ENCODE data around the gene TNXB. TPM values are rescaled to one million over a fixed set of nuclear protein-coding genes. Genes with fewer than 3 reads are reported as not detected.
A peak's percentile ranks its signal among the peaks of the same experiment; 100 is the strongest.

TNXB gene
- total and polyA plus RNA-seq, 2 donors (not counting 1 experiment from before 2014, with no cell fraction given): 8.1 to 63.9 TPM

- TF ChIP-seq, protein P1, sequence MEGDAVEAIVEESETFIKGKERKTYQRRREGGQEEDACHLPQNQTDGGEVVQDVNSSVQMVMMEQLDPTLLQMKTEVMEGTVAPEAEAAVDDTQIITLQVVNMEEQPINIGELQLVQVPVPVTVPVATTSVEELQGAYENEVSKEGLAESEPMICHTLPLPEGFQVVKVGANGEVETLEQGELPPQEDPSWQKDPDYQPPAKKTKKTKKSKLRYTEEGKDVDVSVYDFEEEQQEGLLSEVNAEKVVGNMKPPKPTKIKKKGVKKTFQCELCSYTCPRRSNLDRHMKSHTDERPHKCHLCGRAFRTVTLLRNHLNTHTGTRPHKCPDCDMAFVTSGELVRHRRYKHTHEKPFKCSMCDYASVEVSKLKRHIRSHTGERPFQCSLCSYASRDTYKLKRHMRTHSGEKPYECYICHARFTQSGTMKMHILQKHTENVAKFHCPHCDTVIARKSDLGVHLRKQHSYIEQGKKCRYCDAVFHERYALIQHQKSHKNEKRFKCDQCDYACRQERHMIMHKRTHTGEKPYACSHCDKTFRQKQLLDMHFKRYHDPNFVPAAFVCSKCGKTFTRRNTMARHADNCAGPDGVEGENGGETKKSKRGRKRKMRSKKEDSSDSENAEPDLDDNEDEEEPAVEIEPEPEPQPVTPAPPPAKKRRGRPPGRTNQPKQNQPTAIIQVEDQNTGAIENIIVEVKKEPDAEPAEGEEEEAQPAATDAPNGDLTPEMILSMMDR (conservative IDR thresholded peaks at IDR 0.05 in 1 of 2, IDR thresholded peaks at IDR 0.05 in 1 of 2; ENCODE audit: low read depth in 1 of 2, low read length in 2 of 2): no peak
- TF ChIP-seq EZH2 (IDR thresholded peaks at IDR 0.05; ENCODE audit: low read length, missing control alignments): no peak
- Histone ChIP-seq H3K79me2 (ENCODE audit: control insufficient read depth, insufficient read depth, low read length) (no peaks in the 10 kb centered on the region), H3K4me1 (ENCODE audit: control insufficient read depth, extremely low read depth, insufficient read depth, low read length) (peaks cover 34% of the 10 kb centered on the region)
Observed at GRCh38 chr6:32081168-32081990, 27.8 kb downstream of the TNXB start.

DNA sequence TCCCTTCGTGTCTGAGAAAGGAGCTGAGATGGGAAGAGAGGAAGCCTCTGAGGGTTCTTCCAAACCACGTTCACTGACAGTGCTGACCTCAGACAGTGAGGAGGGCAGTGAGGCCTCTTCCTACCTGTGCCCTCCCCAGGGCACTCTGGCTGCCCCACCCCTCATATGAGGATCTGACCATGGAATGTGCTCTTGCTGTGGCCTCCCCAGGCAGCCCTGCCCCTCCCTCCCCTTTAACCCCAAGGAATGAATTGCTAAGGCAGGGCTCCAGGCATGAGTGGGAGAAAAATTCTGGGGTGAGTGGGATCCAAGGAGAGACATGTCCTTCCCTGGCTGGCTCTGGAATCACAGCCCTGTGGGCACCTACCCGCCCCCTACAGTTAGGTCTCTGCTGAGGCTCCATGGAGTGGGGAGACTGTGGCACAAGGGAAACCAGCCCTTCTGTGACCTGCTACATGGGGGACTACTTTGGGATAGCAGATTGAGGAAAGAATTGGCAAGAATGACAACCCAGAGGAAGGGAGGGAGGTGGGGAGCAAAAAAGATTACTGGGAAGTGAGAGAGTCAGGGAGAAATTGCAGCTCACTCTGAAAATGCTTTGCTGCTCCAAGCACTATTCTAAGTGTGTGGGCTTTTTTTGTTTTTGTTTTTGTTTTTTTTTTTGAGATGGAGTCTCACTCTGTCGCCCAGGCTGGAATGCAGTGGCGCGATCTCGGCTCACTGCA lies 29.4 kb downstream of the TNXB start:
- Histone ChIP-seq H3K4me1 (ENCODE audit: control insufficient read depth, extremely low read depth, insufficient read depth, low read length) (peaks cover 38% of the 10 kb centered on the region), H3K36me3 (ENCODE audit: control insufficient read depth, insufficient read depth, low read length) (no peaks in the 10 kb centered on the region), H3K9ac (ENCODE audit: insufficient read depth, low read length) (no peak overlapping the region), H3K27ac (ENCODE audit: insufficient read depth, low read length) (no peak overlapping the region), H3K27me3 (ENCODE audit: control insufficient read depth, insufficient read depth, low read length) (no peaks in the 10 kb centered on the region), H3K79me2 (ENCODE audit: control insufficient read depth, insufficient read depth, low read length) (no peaks in the 10 kb centered on the region), H3K4me3 (replicated peaks in 1 of 4; ENCODE audit: control extremely low read depth in 1 of 4, insufficient read depth in 1 of 4, low read depth in 3 of 4, low read length in 4 of 4) (no peak overlapping the region), H3K9me3 (ENCODE audit: control insufficient read depth, insufficient read depth, low read depth, low read length) (no peaks in the 10 kb centered on the region), H4K20me1 (ENCODE audit: control insufficient read depth, extremely low read depth, insufficient read depth, low read length) (no peaks in the 10 kb centered on the region), H2AFZ (ENCODE audit: low read length) (no peak overlapping the region), H3K4me2 (ENCODE audit: extremely low read depth, insufficient read depth, low read length) (no peak overlapping the region)
- DNase-seq (ENCODE audit: low read depth in 2 of 2): no peak
- no peak for TF ChIP-seq EZH2 (IDR thresholded peaks at IDR 0.05; ENCODE audit: low read length, missing control alignments)
- TF ChIP-seq, protein P1 (conservative IDR thresholded peaks at IDR 0.05 in 1 of 2, IDR thresholded peaks at IDR 0.05 in 1 of 2; ENCODE audit: low read depth in 1 of 2, low read length in 2 of 2): no peak

More at GRCh38 chr6:32081168-32081990, 27.8 kb downstream of the TNXB start:
- no peaks in the 10 kb centered on the region for H3K9me3 ChIP-seq (ENCODE audit: control insufficient read depth, insufficient read depth, low read depth, low read length)
- peak overlapping the region; percentile 89 for H3K27ac ChIP-seq (ENCODE audit: insufficient read depth, low read length)
- H2AFZ ChIP-seq (ENCODE audit: low read length): no peak overlapping the region
- peak; percentile 84 to 89 for DNase-seq (ENCODE audit: low read depth in 2 of 2)
- no peak overlapping the region for H3K4me2 ChIP-seq (ENCODE audit: extremely low read depth, insufficient read depth, low read length)
- no peak overlapping the region for H3K4me3 ChIP-seq (replicated peaks in 1 of 4; ENCODE audit: control extremely low read depth in 1 of 4, insufficient read depth in 1 of 4, low read depth in 3 of 4, low read length in 4 of 4)
- no peaks in the 10 kb centered on the region for H3K36me3 ChIP-seq (ENCODE audit: control insufficient read depth, insufficient read depth, low read length)
- H3K9ac ChIP-seq (ENCODE audit: insufficient read depth, low read length): peak overlapping the region; percentile 21
- H4K20me1 ChIP-seq (ENCODE audit: control insufficient read depth, extremely low read depth, insufficient read depth, low read length): no peaks in the 10 kb centered on the region
- H3K27me3 ChIP-seq (ENCODE audit: control insufficient read depth, insufficient read depth, low read length): no peaks in the 10 kb centered on the region

GRCh38 chr6:32076321-32076809 lies 32.8 kb downstream of the TNXB start:
- H3K4me1 ChIP-seq (ENCODE audit: control insufficient read depth, extremely low read depth, insufficient read depth, low read length): peaks cover 19% of the 10 kb centered on the region
- no peaks in the 10 kb centered on the region for H3K36me3 ChIP-seq (ENCODE audit: control insufficient read depth, insufficient read depth, low read length)
- H2AFZ ChIP-seq (ENCODE audit: low read length): no peak overlapping the region
- H3K9ac ChIP-seq (ENCODE audit: insufficient read depth, low read length): no peak overlapping the region
- no peaks in the 10 kb centered on the region for H3K27me3 ChIP-seq (ENCODE audit: control insufficient read depth, insufficient read depth, low read length)
- H3K9me3 ChIP-seq (ENCODE audit: control insufficient read depth, insufficient read depth, low read depth, low read length): no peaks in the 10 kb centered on the region
- peak; percentile 59 to 87 for DNase-seq (ENCODE audit: low read depth in 2 of 2)
- H3K27ac ChIP-seq (ENCODE audit: insufficient read depth, low read length): no peak overlapping the region
- H4K20me1 ChIP-seq (ENCODE audit: control insufficient read depth, extremely low read depth, insufficient read depth, low read length): no peaks in the 10 kb centered on the region
- H3K79me2 ChIP-seq (ENCODE audit: control insufficient read depth, insufficient read depth, low read length): no peaks in the 10 kb centered on the region
- H3K4me2 ChIP-seq (ENCODE audit: extremely low read depth, insufficient read depth, low read length): no peak overlapping the region
- H3K4me3 ChIP-seq (replicated peaks in 1 of 4; ENCODE audit: control extremely low read depth in 1 of 4, insufficient read depth in 1 of 4, low read depth in 3 of 4, low read length in 4 of 4): no peak overlapping the region
- TF ChIP-seq EZH2 (IDR thresholded peaks at IDR 0.05; ENCODE audit: low read length, missing control alignments): no peak
- TF ChIP-seq, protein P1 (conservative IDR thresholded peaks at IDR 0.05 in 1 of 2, IDR thresholded peaks at IDR 0.05 in 1 of 2; ENCODE audit: low read depth in 1 of 2, low read length in 2 of 2): no peak
